Measurements from ENCODE around the gene HS6ST1. TPM values are rescaled to one million over a fixed set of nuclear protein-coding genes. Genes with fewer than 3 reads are reported as not detected.
A peak's percentile ranks its signal among the peaks of the same experiment; 100 is the strongest.

Gene HS6ST1
- total and polyA plus RNA-seq, 4 donors = 17.9 to 31.9 (median 25.4) TPM

GRCh38 chr2:128307595-128307994, 11.1 kb downstream of the HS6ST1 start:
- Histone ChIP-seq H3K4me3 (ENCODE audit: low read depth in 1 of 3, low read length in 3 of 3) (no peak overlapping the region), H3K9me3 (ENCODE audit: control insufficient read depth in 4 of 4, low read length in 3 of 4) (no peaks in the 10 kb centered on the region), H3K27me3 (ENCODE audit: control insufficient read depth in 4 of 4, insufficient read depth in 4 of 4, low read length in 3 of 4) (no peaks in the 10 kb centered on the region), H3K27ac (ENCODE audit: low read depth in 1 of 2, low read length in 2 of 2) (peak overlapping the region; percentile 63 to 85), H3K36me3 (ENCODE audit: control insufficient read depth in 4 of 4, insufficient read depth in 3 of 4, low read depth in 1 of 4, low read length in 3 of 4) (no peaks in the 10 kb centered on the region), H3K4me1 (ENCODE audit: control insufficient read depth in 4 of 4, insufficient read depth in 4 of 4, low read length in 3 of 4) (peaks cover 62 to 91% (median 85%) of the 10 kb centered on the region in 4 donors), H3K9ac (ENCODE audit: low read depth in 1 of 2, low read length in 2 of 2) (no peak overlapping the region)
- TF ChIP-seq RAD21 (IDR thresholded peaks at IDR 0.05) = peak in 1 of 2 donors; percentile 7
- no peak for TF ChIP-seq REST (IDR thresholded peaks at IDR 0.05)
- peak; percentile 49 to 92 for TF ChIP-seq RXRA (IDR thresholded peaks at IDR 0.05)
- TF ChIP-seq JUND (IDR thresholded peaks at IDR 0.05) = no peak
- TF ChIP-seq YY1 (IDR thresholded peaks at IDR 0.05) = peak; percentile 67
- peak; percentile 30 to 63 for TF ChIP-seq HNF4A (conservative IDR thresholded peaks at IDR 0.05)
- TF ChIP-seq, protein P1, sequence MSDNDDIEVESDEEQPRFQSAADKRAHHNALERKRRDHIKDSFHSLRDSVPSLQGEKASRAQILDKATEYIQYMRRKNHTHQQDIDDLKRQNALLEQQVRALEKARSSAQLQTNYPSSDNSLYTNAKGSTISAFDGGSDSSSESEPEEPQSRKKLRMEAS (IDR thresholded peaks at IDR 0.05) = peak; percentile 54
- WGBS = 41% methylated on average over 12 of the region's 12 CpGs
- no peak for DNase-seq (ENCODE audit: low spot score)

GRCh38 chr2:128306931-128307460, 11.7 kb downstream of the HS6ST1 start:
- no peaks in the 10 kb centered on the region for H3K36me3 ChIP-seq (ENCODE audit: control insufficient read depth in 4 of 4, insufficient read depth in 3 of 4, low read depth in 1 of 4, low read length in 3 of 4)
- H3K27ac ChIP-seq (ENCODE audit: low read depth in 1 of 2, low read length in 2 of 2) = peak overlapping the region; percentile 63 to 85
- WGBS = 75% methylated on average over 11 of the region's 11 CpGs
- DNase-seq (ENCODE audit: low spot score) = no peak
- TF ChIP-seq GABPA (IDR thresholded peaks at IDR 0.05 in 1 of 2, conservative IDR thresholded peaks at IDR 0.05 in 1 of 2) = no peak
- no peak for TF ChIP-seq FOXA2 (IDR thresholded peaks at IDR 0.05)
- TF ChIP-seq HNF4G (IDR thresholded peaks at IDR 0.05) = no peak
- TF ChIP-seq, protein P2, sequence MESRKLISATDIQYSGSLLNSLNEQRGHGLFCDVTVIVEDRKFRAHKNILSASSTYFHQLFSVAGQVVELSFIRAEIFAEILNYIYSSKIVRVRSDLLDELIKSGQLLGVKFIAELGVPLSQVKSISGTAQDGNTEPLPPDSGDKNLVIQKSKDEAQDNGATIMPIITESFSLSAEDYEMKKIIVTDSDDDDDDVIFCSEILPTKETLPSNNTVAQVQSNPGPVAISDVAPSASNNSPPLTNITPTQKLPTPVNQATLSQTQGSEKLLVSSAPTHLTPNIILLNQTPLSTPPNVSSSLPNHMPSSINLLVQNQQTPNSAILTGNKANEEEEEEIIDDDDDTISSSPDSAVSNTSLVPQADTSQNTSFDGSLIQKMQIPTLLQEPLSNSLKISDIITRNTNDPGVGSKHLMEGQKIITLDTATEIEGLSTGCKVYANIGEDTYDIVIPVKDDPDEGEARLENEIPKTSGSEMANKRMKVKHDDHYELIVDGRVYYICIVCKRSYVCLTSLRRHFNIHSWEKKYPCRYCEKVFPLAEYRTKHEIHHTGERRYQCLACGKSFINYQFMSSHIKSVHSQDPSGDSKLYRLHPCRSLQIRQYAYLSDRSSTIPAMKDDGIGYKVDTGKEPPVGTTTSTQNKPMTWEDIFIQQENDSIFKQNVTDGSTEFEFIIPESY (IDR thresholded peaks at IDR 0.05) = no peak
- no peak for TF ChIP-seq HNF4A (conservative IDR thresholded peaks at IDR 0.05)
- no peak for TF ChIP-seq SP1 (IDR thresholded peaks at IDR 0.05)
- no peak for TF ChIP-seq REST (IDR thresholded peaks at IDR 0.05)
- no peak for TF ChIP-seq EGR1 (IDR thresholded peaks at IDR 0.05; ENCODE audit: low read depth in 2 of 2)
- TF ChIP-seq CTCF (IDR thresholded peaks at IDR 0.05; ENCODE audit: low read depth, low read length, missing input control) = no peak
- no peak for TF ChIP-seq ATF3 (IDR thresholded peaks at IDR 0.05)
- TF ChIP-seq RXRA (IDR thresholded peaks at IDR 0.05) = no peak
- no peak for TF ChIP-seq NR2F2 (IDR thresholded peaks at IDR 0.05)
- TF ChIP-seq RAD21 (IDR thresholded peaks at IDR 0.05) = no peak
- TF ChIP-seq, protein P1 (IDR thresholded peaks at IDR 0.05) = no peak
- TF ChIP-seq FOXA1 (IDR thresholded peaks at IDR 0.05) = no peak
- TF ChIP-seq JUND (IDR thresholded peaks at IDR 0.05) = no peak
- no peak for TF ChIP-seq TAF1 (conservative IDR thresholded peaks at IDR 0.05)
- no peak for TF ChIP-seq YY1 (IDR thresholded peaks at IDR 0.05)
- no peak overlapping the region for H3K4me3 ChIP-seq (ENCODE audit: low read depth in 1 of 3, low read length in 3 of 3)
- no peaks in the 10 kb centered on the region for H3K27me3 ChIP-seq (ENCODE audit: control insufficient read depth in 4 of 4, insufficient read depth in 4 of 4, low read length in 3 of 4)
- no peaks in the 10 kb centered on the region for H3K9me3 ChIP-seq (ENCODE audit: control insufficient read depth in 4 of 4, low read length in 3 of 4)
- no peak overlapping the region for H3K9ac ChIP-seq (ENCODE audit: low read depth in 1 of 2, low read length in 2 of 2)
- peaks cover 57 to 87% (median 79%) of the 10 kb centered on the region in 4 donors for H3K4me1 ChIP-seq (ENCODE audit: control insufficient read depth in 4 of 4, insufficient read depth in 4 of 4, low read length in 3 of 4)
